NCI-H524 treated with DMSO at 0.1 percent for 48 hours (cell line): Measurements from ENCODE around the gene HS3ST3B1.

ENCODE experiments used
- DNase-seq: peaks from one replicate; lab custom pipeline; 2025; lab: John Stamatoyannopoulos, UW

The HS3ST3B1 gene

DNA sequence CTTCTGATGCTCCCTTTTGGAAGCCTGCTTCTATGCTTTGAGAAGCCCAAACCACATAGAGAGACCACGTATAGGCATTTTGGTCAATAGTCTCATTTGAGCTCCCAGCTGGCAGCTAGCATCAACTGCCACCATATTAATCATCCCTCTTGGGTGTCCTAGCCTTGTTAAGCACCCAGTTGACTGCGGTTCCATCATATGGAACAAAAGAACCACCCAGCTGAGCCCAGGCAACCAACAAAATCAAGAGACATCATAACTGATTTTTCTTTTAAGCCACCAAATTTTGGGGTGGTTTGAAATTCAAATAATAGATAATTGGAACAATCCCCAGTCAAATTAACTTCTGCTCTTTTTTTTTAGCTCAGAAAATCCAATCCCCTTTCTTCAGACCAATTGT is 53.9 kb downstream of the HS3ST3B1 start:
- DNase-seq: no peak

DNA sequence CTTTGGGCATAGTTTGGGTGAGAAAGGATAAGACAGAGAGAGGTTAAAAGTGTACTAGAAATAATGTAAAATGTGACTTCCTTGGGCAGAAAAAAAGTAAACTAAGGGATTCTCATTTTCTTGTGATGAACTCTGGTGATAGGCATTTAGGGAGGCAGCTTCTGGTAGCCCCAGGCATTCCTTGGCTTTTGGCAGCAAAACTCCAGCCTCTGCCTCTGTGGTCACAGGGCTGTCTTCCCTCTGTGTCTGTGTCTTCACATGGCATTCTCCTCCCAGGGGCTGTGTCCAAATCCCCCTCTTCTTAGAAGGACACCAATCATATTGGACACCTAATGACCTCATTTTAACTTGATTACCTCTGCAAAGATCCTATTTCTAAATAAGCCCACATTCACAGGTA is 54.7 kb downstream of the HS3ST3B1 start:
- no peak for DNase-seq

- DNase-seq: peak; percentile 93
Observed at GRCh38 chr17:14359163-14360020, 58.5 kb downstream of the HS3ST3B1 start.

GRCh38 chr17:14360856-14361255 is 60.0 kb downstream of the HS3ST3B1 start:
- DNase-seq: no peak

DNA sequence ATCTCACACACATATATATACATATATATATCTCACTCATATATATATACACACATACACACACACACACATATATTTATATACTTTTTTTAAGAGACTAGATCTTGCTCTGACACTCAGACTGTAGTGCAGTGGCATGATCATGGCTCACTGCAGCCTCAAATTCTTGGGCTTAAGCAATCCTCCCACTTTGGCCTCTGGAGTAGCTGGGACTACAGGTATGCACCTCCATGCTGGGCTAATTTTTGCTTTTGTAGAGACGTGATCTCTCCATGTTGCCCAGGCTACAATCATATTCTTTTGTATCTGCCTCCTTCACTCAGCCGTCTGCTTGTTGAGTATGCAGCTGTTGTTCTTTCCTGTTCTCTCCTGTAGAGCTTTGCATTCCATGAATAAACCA is 60.6 kb downstream of the HS3ST3B1 start:
- DNase-seq: no peak

DNA sequence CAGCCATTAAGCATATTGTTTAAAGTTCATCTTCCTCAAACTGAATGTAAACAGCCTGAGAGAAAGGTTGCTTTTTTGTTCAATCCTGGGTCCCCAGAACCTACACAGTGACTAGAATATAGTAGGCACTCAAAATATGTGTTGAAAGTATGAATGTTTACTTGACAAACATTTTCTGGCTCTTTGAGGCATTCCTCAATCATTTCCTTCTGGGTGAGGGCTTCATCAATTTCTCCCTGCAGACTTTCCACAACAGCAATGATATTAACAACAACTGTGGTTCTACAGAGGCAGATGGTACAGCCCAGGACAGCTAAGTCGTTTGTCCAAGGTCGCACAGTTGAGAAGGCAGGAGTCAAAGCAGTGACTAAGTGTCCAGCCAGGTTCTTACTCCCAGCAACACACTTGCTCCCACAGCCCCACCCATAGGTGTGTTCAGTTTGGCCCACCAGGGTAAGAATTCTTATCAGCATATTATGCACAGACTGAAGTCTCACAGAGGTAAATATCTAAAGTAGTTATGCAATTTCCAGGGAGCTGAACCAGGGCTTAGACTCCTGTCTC is 61.1 kb downstream of the HS3ST3B1 start:
- no peak for DNase-seq

GRCh38 chr17:14366199-14366598 is 65.3 kb downstream of the HS3ST3B1 start:
- no peak for DNase-seq

GRCh38 chr17:14372461-14372860 is 71.6 kb downstream of the HS3ST3B1 start:
- DNase-seq: no peak

DNA sequence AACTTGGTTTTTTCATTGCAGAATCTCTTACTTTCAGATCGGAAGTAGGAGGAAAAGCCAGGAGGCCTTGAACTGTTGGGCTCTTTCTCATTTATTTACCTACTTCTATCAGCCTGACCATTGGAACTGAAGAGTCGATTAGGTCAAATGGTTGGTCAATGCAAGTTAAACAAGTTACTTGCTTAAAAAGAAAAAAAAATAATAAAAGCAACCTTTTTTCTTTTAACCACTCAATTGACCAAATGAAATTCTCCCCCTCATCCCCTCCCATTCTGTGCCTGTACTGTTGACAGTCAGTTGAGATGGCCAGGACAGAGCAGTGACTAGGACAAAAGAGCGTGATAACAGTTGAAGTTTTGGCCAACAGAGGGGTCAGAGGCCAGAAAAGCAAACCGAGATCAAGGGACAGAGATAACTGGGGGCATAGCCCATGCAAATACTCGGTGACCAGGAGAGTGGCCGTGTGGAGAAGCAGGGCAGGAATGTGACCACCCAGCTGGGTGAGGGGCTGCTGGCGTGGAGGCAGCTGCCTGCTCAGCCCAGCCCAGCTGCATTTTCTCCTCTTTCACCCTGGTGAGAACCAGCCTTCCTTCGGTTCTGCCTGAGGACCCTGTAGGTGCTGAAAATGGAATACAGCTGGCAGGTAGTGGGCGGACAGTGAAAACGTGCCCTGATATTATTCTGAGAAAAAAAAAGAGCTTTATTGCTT is 72.2 kb downstream of the HS3ST3B1 start:
- DNase-seq: no peak

DNA sequence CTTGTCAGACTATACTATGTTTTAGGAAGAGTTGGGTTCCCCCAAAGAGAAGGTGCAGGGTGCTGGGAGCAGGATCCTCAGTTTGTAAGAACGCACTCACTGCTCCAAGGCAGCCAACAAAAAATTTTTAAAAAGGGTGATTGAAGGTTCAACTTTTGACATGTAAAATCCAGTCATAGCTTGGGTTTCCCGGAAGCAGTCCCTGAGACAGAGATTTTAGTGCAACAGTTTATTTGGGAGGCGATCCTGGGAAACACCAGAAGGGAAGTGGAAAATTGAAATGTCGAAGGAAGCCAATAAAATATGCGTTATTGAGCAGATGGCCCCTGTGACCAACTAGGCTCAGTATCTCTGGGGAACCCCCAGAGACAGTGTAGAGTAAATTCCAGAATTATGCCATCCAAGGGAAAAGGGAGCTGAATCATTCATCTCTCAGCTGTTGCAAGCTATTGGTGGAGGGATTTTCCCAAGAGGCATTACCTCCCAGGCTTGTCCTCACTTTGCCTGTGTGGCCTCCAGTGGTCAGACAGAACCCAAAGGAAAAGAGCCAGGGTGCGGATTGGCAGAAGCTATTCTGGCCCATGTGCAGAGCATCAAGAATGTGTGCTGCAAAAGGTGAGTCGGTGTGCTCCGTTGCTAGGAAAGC is 72.9 kb downstream of the HS3ST3B1 start:
- DNase-seq: no peak

GRCh38 chr17:14374268-14374667 is 73.4 kb downstream of the HS3ST3B1 start:
- DNase-seq: no peak

DNA sequence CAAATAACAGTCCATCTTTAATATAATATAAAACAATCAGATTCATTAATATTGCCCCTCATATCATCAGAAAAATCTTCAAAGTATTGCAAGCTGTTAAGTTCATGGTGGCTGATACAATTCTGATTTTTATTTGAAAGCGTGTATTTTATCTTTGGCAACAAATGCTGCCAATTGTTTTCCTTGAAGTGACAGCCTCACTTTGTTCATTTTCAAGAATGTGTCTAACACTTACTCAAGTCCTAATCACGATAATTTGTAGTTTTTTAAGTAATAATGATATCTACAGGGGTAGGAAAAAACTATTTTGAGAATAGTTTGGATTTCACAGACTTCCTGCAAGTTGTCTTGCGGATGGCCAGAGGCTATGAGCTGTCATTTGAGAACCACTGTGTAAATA is 75.8 kb downstream of the HS3ST3B1 start:
- no peak for DNase-seq

- peak; percentile 9 for DNase-seq
Observed at GRCh38 chr17:14381606-14382005, 80.7 kb downstream of the HS3ST3B1 start.

- DNase-seq: no peak
Observed at GRCh38 chr17:14387036-14387435, 86.2 kb downstream of the HS3ST3B1 start.

DNA sequence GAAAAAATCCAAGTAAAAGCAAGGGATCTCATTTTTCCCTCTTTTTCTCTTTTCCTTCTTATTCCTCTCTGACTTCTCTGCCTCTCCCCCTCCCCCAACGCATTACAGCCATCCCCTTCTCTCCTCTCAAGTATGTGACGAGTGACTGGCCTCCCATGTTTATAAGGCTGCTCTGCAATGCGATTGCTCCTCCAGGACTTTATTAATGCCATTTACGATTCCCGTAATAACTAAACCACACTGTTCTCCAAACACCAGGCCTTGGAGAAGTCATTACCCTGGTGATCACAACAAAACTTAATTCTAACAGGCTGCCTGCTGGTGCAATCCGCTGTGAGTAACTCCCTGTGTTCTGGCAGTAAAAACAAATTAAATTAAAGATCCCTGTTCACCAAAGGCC is 88.8 kb downstream of the HS3ST3B1 start:
- no peak for DNase-seq

DNA sequence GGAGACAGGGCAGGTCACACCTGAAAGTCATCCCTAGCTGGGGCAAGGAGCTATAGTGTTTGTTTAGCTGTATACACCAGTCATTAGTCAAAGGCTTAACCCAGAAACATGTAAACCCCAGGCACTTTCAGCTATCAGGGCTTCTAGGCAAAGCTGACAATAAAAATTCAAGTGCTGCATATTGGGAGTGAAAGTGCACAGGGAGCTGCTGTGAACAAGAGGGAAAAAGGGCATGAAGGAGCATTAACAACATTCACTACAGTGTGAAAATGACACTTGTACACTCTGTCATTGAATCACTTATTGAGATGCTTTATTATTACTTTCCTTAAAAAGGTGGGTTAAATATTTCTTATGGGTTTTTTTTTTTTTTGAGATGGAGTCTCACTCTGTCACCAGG is 92.8 kb downstream of the HS3ST3B1 start:
- DNase-seq: no peak

GRCh38 chr17:14395255-14395654 is 94.4 kb downstream of the HS3ST3B1 start:
- no peak for DNase-seq

DNA sequence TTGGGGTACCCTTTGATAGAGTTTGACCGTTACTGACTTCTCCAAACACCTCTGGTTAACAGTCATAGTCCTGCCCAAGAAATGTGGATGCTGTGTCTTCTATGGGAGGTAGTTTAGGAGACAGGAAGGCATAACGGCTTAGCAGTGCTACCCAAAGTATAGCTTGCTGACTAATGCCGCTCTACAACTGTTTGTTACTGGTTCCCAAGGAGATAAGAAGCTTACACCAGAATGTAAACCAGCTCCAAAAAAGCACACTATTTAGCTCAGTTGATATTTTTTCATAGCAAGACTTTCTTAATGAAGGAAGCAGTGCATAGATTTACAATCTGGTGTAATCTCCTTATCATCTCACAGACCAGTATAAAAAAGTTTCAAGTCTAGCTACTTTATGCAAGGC is 95.7 kb downstream of the HS3ST3B1 start:
- no peak for DNase-seq

DNA sequence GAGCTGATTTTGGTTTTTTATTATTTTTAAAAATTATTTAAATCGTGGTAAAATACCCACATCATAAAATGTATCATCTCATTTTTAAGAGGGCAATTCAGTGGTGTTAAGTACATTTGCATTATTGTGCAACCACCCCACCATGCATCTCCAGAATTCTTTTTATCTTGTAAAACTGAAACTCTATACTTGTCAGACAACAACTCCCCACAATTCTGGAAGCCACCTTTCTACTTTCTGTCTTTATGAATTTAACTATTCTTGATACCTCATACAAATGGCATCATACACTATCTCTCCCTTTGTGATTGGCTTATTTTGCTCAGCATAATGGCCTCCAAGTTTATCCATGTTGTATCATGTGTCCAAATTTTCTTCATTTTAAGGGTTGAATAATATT is 97.9 kb downstream of the HS3ST3B1 start:
- no peak for DNase-seq
